SK-N-SH treated with all-trans-retinoic acid at 6 μM for 48 hours (cell line): ENCODE results near the gene AKAP13.

Source experiments
- ARNTL ChIP-seq: fragments of 450-650 bp; formaldehyde crosslinking; IDR thresholded peaks from 2 replicates; pipeline ENCODE4 v1.5.0; 2020; ENCODE audit warnings: low read depth, mild to moderate bottlenecking, moderate library complexity, borderline replicate concordance
- OSR1 ChIP-seq: fragments of 250-450 bp; sonication (Bioruptor Pico); IDR thresholded peaks from 2 replicates; pipeline ENCODE4 v1.8.0; 2022; ENCODE audit warnings: moderate library complexity, mild to moderate bottlenecking, inconsistent platforms
- PATZ1 ChIP-seq: fragments of 250-450 bp; sonication (Bioruptor Pico); IDR thresholded peaks from 2 replicates; pipeline ENCODE4 v1.8.0; 2020; ENCODE audit warnings: mild to moderate bottlenecking, moderate library complexity, borderline replicate concordance
- PPARA ChIP-seq: fragments of 250-450 bp; sonication (Bioruptor Pico); IDR thresholded peaks from 2 replicates; pipeline ENCODE4 v1.5.0; 2020; ENCODE audit warnings: mild to moderate bottlenecking, borderline replicate concordance
- RARB ChIP-seq: fragments of 250-450 bp; sonication (Bioruptor Pico); IDR thresholded peaks from 2 replicates; pipeline ENCODE4 v1.8.0; 2021; ENCODE audit warnings: mild to moderate bottlenecking, moderate library complexity
- SNAI2 ChIP-seq: fragments of 250-450 bp; sonication (Bioruptor Pico); IDR thresholded peaks from 2 replicates; pipeline ENCODE4 v1.5.0; 2020; ENCODE audit warnings: mild to moderate bottlenecking, moderate library complexity
- TOX ChIP-seq: fragments of 250-450 bp; sonication (Bioruptor Pico); IDR thresholded peaks from 2 replicates; pipeline ENCODE4 v1.8.0; 2021; ENCODE audit warnings: mild to moderate bottlenecking, moderate library complexity, borderline replicate concordance
- ZC3H10 ChIP-seq: fragments of 250-450 bp; sonication (Bioruptor Pico); IDR thresholded peaks from 2 replicates; pipeline ENCODE4 v1.5.1; 2021; ENCODE audit warnings: mild to moderate bottlenecking, moderate library complexity
- ZFP3 ChIP-seq: fragments of 250-450 bp; sonication (Bioruptor Pico); IDR thresholded peaks from 2 replicates; pipeline ENCODE4 v1.5.0; 2020; ENCODE audit warnings: mild to moderate bottlenecking, moderate library complexity
- ZFP30 ChIP-seq: fragments of 450-650 bp; formaldehyde crosslinking; IDR thresholded peaks from 2 replicates; pipeline ENCODE4 v1.5.0; 2022; ENCODE audit warnings: mild to moderate bottlenecking, moderate library complexity
- ZNF70 ChIP-seq: fragments of 450-650 bp; formaldehyde crosslinking; IDR thresholded peaks from 2 replicates; pipeline ENCODE4 v1.5.0; 2020; ENCODE audit warnings: mild to moderate bottlenecking, moderate library complexity
- TF ChIP-seq, protein P1 (sequence below): fragments of 250-450 bp; sonication (Bioruptor Pico); IDR thresholded peaks from 2 replicates; pipeline ENCODE4 v1.5.1; 2020; ENCODE audit warnings: low read depth, mild to moderate bottlenecking, moderate library complexity
- TF ChIP-seq, protein P2 (sequence below): fragments of 250-450 bp; sonication (Bioruptor Pico); IDR thresholded peaks from 2 replicates; pipeline ENCODE4 v1.5.0; 2020; ENCODE audit warnings: mild to moderate bottlenecking, moderate library complexity

DNA sequence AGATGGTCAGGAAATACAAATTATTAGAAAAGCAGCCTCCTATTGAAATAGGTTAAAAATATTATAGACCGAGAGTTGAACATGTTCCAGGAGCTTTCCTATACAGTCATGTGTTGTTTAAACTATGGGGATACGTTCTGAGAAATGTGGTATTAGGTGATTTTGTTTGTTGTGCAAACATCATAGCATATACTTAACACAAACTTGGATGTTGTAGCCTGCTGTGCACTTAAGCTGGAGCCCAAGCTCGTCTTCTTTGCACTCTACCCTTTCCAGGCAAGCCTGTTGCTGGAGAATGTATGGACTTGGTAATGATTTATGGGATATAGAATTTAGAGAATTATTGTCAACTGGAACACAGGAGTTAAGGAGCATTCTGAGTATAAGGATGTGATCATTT, 140.2 kb downstream of the AKAP13 start:
- no peak for TF ChIP-seq ZFP30 (CRISPR knock-in tag)
- no peak for TF ChIP-seq ARNTL
- no peak for TF ChIP-seq PATZ1
- TF ChIP-seq SNAI2 (CRISPR knock-in tag) = no peak
- no peak for TF ChIP-seq PPARA (CRISPR knock-in tag)
- no peak for TF ChIP-seq ZFP3 (CRISPR knock-in tag)
- TF ChIP-seq, protein P1, sequence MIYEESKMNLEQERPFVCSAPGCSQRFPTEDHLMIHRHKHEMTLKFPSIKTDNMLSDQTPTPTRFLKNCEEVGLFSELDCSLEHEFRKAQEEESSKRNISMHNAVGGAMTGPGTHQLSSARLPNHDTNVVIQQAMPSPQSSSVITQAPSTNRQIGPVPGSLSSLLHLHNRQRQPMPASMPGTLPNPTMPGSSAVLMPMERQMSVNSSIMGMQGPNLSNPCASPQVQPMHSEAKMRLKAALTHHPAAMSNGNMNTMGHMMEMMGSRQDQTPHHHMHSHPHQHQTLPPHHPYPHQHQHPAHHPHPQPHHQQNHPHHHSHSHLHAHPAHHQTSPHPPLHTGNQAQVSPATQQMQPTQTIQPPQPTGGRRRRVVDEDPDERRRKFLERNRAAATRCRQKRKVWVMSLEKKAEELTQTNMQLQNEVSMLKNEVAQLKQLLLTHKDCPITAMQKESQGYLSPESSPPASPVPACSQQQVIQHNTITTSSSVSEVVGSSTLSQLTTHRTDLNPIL (CRISPR knock-in tag) = no peak
- no peak for TF ChIP-seq RARB (CRISPR knock-in tag)
- TF ChIP-seq ZNF70 (CRISPR knock-in tag) = no peak
- TF ChIP-seq, protein P2, sequence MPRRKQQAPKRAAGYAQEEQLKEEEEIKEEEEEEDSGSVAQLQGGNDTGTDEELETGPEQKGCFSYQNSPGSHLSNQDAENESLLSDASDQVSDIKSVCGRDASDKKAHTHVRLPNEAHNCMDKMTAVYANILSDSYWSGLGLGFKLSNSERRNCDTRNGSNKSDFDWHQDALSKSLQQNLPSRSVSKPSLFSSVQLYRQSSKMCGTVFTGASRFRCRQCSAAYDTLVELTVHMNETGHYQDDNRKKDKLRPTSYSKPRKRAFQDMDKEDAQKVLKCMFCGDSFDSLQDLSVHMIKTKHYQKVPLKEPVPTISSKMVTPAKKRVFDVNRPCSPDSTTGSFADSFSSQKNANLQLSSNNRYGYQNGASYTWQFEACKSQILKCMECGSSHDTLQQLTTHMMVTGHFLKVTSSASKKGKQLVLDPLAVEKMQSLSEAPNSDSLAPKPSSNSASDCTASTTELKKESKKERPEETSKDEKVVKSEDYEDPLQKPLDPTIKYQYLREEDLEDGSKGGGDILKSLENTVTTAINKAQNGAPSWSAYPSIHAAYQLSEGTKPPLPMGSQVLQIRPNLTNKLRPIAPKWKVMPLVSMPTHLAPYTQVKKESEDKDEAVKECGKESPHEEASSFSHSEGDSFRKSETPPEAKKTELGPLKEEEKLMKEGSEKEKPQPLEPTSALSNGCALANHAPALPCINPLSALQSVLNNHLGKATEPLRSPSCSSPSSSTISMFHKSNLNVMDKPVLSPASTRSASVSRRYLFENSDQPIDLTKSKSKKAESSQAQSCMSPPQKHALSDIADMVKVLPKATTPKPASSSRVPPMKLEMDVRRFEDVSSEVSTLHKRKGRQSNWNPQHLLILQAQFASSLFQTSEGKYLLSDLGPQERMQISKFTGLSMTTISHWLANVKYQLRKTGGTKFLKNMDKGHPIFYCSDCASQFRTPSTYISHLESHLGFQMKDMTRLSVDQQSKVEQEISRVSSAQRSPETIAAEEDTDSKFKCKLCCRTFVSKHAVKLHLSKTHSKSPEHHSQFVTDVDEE (CRISPR knock-in tag) = no peak
- no peak for TF ChIP-seq OSR1 (CRISPR knock-in tag)
- TF ChIP-seq TOX = no peak
- TF ChIP-seq ZC3H10 (CRISPR knock-in tag) = no peak
